BE2C (cell line): Measurements from ENCODE around the gene WDR6.

Source experiments
- DNase-seq: peaks from one replicate; pipeline ENCODE4 v3.0.0-alpha.2; 2020
- H3K27me3 ChIP-seq: fragments of 250-450 bp; sonication (Bioruptor Pico); 2 replicates; pipeline ENCODE4 v1.5.1; 2020; ENCODE audit warnings: mild to moderate bottlenecking
- H3K36me3 ChIP-seq: fragments of 250-450 bp; sonication (Bioruptor Pico); 2 replicates; pipeline ENCODE4 v1.5.1; 2020; ENCODE audit warnings: mild to moderate bottlenecking
- H3K4me1 ChIP-seq: fragments of 250-450 bp; sonication (Bioruptor Pico); 2 replicates; pipeline ENCODE4 v1.5.1; 2020
- H3K4me3 ChIP-seq: 2 replicates; pipeline ENCODE4 v1.5.1; 2011; ENCODE audit warnings: low read depth, low read length
- H3K9me3 ChIP-seq: fragments of 250-450 bp; sonication (Bioruptor Pico); 2 replicates; pipeline ENCODE4 v1.5.1; 2020
- CTCF ChIP-seq: IDR thresholded peaks from 2 replicates; pipeline ENCODE4 v1.5.1; 2012; ENCODE audit warnings: mild to moderate bottlenecking, low read depth, low read length

The WDR6 gene

GRCh38 chr3:48966876-48967361 lies 40.3 kb upstream of the WDR6 start:
- no peak overlapping the region for H3K4me3 ChIP-seq
- H3K27me3 ChIP-seq, result no peaks in the 10 kb centered on the region
- no peak for DNase-seq
- no peaks in the 10 kb centered on the region for H3K9me3 ChIP-seq
- no peaks in the 10 kb centered on the region for H3K4me1 ChIP-seq
- H3K36me3 ChIP-seq, result peaks cover 21% of the 10 kb centered on the region
- no peak for TF ChIP-seq CTCF

- H3K36me3 ChIP-seq, result peaks cover 30% of the 10 kb centered on the region
- TF ChIP-seq CTCF, result no peak
- no peaks in the 10 kb centered on the region for H3K4me1 ChIP-seq
- no peaks in the 10 kb centered on the region for H3K9me3 ChIP-seq
- no peaks in the 10 kb centered on the region for H3K27me3 ChIP-seq
- DNase-seq, result no peak
- H3K4me3 ChIP-seq, result no peak overlapping the region
Observed at GRCh38 chr3:48970586-48970985, 36.6 kb upstream of the WDR6 start.

- H3K27me3 ChIP-seq, result no peaks in the 10 kb centered on the region
- H3K9me3 ChIP-seq, result no peaks in the 10 kb centered on the region
- no peaks in the 10 kb centered on the region for H3K4me1 ChIP-seq
- DNase-seq, result no peak
- no peak for TF ChIP-seq CTCF
- no peak overlapping the region for H3K4me3 ChIP-seq
- peaks cover 28% of the 10 kb centered on the region for H3K36me3 ChIP-seq
Observed at GRCh38 chr3:48974076-48974864, 32.9 kb upstream of the WDR6 start.

- Histone ChIP-seq H3K27me3 (no peaks in the 10 kb centered on the region), H3K36me3 (peaks cover 25% of the 10 kb centered on the region), H3K9me3 (no peaks in the 10 kb centered on the region), H3K4me1 (no peaks in the 10 kb centered on the region), H3K4me3 (no peak overlapping the region)
- no peak for DNase-seq
- TF ChIP-seq CTCF, result no peak
Observed at GRCh38 chr3:48979451-48979850, 27.7 kb upstream of the WDR6 start.

GRCh38 chr3:48980295-48980694 lies 26.9 kb upstream of the WDR6 start:
- no peak overlapping the region for H3K4me3 ChIP-seq
- peaks cover 21% of the 10 kb centered on the region for H3K36me3 ChIP-seq
- no peaks in the 10 kb centered on the region for H3K4me1 ChIP-seq
- TF ChIP-seq CTCF, result no peak
- no peaks in the 10 kb centered on the region for H3K27me3 ChIP-seq
- DNase-seq, result no peak
- H3K9me3 ChIP-seq, result no peaks in the 10 kb centered on the region

GRCh38 chr3:48982016-48982415 lies 25.2 kb upstream of the WDR6 start:
- no peak for DNase-seq
- Histone ChIP-seq H3K4me1 (no peaks in the 10 kb centered on the region), H3K27me3 (no peaks in the 10 kb centered on the region), H3K9me3 (no peaks in the 10 kb centered on the region), H3K4me3 (no peak overlapping the region), H3K36me3 (peaks cover 21% of the 10 kb centered on the region)
- TF ChIP-seq CTCF, result no peak
